ENCODE measurements around the gene DNASE1L2. TPM values are rescaled to one million over a fixed set of nuclear protein-coding genes. Genes with fewer than 3 reads are reported as not detected.

DNASE1L2 gene
- total and polyA plus RNA-seq, 2 of the 8 experiments (the other 6 are each of a cell fraction or from before 2014, with no cell fraction given) = 0.35 to 0.97 TPM

DNA sequence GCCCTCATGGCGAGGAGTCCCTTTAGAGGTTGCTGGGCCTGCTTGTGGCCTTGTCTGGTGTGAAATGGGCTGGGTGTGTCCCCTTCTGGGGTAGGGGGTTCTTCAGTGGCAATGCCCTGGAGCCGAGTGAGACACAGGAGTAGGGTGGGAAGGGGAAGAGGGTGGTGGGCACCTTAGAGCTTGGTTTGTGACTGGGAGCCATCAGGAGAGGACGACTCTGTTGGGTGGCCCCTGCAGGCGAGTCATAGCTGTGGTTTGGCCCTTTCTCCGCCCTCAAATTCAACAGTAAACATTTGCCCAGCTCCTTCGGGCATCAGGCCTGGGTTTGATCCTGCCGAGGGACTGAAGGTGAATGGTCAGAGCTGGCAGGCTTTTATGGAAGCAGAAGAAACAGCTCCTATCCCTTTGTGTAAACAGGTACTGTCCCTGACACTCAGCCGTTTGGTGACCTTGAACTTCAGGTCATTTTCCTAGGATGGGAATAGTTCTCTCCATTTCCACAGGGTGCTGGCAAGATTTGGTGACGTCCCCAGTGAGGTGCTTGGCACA, 9.9 kb upstream of the DNASE1L2 start (continued):
- TF ChIP-seq, protein P1, sequence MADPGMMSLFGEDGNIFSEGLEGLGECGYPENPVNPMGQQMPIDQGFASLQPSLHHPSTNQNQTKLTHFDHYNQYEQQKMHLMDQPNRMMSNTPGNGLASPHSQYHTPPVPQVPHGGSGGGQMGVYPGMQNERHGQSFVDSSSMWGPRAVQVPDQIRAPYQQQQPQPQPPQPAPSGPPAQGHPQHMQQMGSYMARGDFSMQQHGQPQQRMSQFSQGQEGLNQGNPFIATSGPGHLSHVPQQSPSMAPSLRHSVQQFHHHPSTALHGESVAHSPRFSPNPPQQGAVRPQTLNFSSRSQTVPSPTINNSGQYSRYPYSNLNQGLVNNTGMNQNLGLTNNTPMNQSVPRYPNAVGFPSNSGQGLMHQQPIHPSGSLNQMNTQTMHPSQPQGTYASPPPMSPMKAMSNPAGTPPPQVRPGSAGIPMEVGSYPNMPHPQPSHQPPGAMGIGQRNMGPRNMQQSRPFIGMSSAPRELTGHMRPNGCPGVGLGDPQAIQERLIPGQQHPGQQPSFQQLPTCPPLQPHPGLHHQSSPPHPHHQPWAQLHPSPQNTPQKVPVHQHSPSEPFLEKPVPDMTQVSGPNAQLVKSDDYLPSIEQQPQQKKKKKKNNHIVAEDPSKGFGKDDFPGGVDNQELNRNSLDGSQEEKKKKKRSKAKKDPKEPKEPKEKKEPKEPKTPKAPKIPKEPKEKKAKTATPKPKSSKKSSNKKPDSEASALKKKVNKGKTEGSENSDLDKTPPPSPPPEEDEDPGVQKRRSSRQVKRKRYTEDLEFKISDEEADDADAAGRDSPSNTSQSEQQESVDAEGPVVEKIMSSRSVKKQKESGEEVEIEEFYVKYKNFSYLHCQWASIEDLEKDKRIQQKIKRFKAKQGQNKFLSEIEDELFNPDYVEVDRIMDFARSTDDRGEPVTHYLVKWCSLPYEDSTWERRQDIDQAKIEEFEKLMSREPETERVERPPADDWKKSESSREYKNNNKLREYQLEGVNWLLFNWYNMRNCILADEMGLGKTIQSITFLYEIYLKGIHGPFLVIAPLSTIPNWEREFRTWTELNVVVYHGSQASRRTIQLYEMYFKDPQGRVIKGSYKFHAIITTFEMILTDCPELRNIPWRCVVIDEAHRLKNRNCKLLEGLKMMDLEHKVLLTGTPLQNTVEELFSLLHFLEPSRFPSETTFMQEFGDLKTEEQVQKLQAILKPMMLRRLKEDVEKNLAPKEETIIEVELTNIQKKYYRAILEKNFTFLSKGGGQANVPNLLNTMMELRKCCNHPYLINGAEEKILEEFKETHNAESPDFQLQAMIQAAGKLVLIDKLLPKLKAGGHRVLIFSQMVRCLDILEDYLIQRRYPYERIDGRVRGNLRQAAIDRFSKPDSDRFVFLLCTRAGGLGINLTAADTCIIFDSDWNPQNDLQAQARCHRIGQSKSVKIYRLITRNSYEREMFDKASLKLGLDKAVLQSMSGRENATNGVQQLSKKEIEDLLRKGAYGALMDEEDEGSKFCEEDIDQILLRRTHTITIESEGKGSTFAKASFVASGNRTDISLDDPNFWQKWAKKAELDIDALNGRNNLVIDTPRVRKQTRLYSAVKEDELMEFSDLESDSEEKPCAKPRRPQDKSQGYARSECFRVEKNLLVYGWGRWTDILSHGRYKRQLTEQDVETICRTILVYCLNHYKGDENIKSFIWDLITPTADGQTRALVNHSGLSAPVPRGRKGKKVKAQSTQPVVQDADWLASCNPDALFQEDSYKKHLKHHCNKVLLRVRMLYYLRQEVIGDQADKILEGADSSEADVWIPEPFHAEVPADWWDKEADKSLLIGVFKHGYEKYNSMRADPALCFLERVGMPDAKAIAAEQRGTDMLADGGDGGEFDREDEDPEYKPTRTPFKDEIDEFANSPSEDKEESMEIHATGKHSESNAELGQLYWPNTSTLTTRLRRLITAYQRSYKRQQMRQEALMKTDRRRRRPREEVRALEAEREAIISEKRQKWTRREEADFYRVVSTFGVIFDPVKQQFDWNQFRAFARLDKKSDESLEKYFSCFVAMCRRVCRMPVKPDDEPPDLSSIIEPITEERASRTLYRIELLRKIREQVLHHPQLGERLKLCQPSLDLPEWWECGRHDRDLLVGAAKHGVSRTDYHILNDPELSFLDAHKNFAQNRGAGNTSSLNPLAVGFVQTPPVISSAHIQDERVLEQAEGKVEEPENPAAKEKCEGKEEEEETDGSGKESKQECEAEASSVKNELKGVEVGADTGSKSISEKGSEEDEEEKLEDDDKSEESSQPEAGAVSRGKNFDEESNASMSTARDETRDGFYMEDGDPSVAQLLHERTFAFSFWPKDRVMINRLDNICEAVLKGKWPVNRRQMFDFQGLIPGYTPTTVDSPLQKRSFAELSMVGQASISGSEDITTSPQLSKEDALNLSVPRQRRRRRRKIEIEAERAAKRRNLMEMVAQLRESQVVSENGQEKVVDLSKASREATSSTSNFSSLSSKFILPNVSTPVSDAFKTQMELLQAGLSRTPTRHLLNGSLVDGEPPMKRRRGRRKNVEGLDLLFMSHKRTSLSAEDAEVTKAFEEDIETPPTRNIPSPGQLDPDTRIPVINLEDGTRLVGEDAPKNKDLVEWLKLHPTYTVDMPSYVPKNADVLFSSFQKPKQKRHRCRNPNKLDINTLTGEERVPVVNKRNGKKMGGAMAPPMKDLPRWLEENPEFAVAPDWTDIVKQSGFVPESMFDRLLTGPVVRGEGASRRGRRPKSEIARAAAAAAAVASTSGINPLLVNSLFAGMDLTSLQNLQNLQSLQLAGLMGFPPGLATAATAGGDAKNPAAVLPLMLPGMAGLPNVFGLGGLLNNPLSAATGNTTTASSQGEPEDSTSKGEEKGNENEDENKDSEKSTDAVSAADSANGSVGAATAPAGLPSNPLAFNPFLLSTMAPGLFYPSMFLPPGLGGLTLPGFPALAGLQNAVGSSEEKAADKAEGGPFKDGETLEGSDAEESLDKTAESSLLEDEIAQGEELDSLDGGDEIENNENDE (IDR thresholded peaks at IDR 0.05; ENCODE audit: insufficient replicate concordance, low read length) = no peak
- no peak for TF ChIP-seq SIRT6 (IDR thresholded peaks at IDR 0.05; ENCODE audit: low read length)

Measured in H1 (cell line).